Epithelial cell of proximal tubule (primary cell): ENCODE data around the gene TTLL13. TPM values are rescaled to one million over a fixed set of nuclear protein-coding genes. Genes with fewer than 3 reads are reported as not detected.
A peak's percentile ranks its signal among the peaks of the same experiment; 100 is the strongest.

ENCODE experiments used
- DNase-seq: peaks from one replicate; pipeline ENCODE4 v3.0.0-alpha.2; 2011; ENCODE audit warnings: low read depth
- H3K4me3 ChIP-seq: 2 replicates; pipeline ENCODE4 v1.5.1; 2011; ENCODE audit warnings: low read depth, mild to moderate bottlenecking, low read length
- CTCF ChIP-seq: conservative IDR thresholded peaks from 2 replicates; pipeline ENCODE4 v1.5.1; 2012; ENCODE audit warnings: low read depth, mild to moderate bottlenecking, low read length
- total RNA-seq: library from RNA; depleted of rRNA; stranded (reverse); fragments of >200 nt; gene quantifications from 2 replicates; pipeline ENCODE4 v1.2.3, GENCODE V29; 2015

TTLL13 gene
- total RNA-seq, 1 donor from 2014 or later = not detected

- TF ChIP-seq CTCF = no peak
- no peak overlapping the region for H3K4me3 ChIP-seq
- no peak for DNase-seq
These were observed 31.5 kb upstream of the TTLL13 start for GRCh38 chr15:90217671-90218394.

- TF ChIP-seq CTCF = peak; percentile 68
- DNase-seq = no peak
- no peak overlapping the region for H3K4me3 ChIP-seq
These were observed 29.8 kb upstream of the TTLL13 start for GRCh38 chr15:90219421-90220141.

DNA sequence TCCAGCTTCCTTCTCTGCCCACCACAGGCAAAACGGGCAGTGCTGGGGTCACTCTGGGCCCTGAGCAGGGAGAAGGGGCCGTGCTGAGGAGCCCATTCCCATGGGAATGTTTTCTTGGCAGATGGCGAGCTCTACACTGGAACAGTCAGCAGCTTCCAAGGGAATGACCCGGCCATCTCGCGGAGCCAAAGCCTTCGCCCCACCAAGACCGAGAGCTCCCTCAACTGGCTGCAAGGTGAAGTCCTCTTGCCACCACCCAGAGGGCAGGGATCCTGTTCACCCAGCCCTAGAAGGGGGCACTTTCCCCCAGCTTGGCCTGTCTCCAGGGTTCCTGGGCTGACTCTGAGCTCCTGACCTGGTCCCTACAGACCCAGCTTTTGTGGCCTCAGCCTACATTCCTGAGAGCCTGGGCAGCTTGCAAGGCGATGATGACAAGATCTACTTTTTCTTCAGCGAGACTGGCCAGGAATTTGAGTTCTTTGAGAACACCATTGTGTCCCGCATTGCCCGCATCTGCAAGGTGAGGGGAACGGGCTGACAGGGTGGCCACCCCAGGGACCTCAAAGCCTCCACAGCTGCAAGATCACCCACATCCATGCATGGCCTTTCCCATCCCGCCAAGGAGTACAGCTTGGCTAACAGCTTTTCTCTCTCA, 28.0 kb upstream of the TTLL13 start:
- no peak overlapping the region for H3K4me3 ChIP-seq
- no peak for DNase-seq
- peak; percentile 80 for TF ChIP-seq CTCF

DNA sequence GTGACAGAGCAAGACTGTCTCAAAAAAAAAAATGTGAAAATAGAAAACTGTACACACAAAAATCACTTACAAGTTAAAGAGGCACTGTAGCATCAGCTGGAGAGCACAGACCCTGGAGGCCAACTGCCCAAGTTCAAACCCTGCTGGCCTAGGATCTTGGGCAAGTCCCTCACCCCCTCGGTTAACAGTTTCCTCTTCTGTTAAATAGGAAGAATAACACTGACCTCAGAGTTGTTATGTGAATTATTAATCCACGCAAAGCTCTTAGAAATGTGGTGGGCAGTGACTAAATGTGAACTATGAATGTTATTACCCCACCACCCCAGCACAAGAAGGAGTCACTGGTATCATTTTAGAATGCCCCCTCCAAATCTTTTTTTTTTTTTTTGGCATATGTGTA, 26.8 kb upstream of the TTLL13 start:
- TF ChIP-seq CTCF = no peak
- no peak for DNase-seq
- H3K4me3 ChIP-seq = no peak overlapping the region

DNA sequence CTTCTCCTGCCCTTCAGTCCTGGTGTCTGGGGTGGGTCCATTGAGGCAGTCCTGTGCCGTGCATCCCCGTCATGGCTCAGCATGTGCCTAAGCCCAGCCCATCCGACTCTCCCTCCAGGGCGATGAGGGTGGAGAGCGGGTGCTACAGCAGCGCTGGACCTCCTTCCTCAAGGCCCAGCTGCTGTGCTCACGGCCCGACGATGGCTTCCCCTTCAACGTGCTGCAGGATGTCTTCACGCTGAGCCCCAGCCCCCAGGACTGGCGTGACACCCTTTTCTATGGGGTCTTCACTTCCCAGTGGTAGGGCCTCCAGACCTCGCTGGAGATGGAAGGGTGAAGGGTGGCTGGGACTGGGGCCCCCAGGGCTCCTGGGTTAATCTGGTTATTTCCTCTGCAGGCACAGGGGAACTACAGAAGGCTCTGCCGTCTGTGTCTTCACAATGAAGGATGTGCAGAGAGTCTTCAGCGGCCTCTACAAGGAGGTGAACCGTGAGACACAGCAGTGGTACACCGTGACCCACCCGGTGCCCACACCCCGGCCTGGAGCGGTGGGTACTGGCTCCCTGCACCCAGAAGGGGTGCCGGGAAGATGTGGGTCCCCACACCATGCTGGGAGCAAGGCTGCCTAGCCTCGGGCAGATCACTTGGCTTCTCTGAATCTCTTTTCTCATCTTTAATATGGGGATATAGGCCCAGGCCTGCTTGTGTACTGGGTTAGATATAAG, 25.8 kb upstream of the TTLL13 start:
- TF ChIP-seq CTCF = no peak
- no peak for DNase-seq
- H3K4me3 ChIP-seq = no peak overlapping the region

- H3K4me3 ChIP-seq = no peak overlapping the region
- TF ChIP-seq CTCF = no peak
- DNase-seq = no peak
These were observed 24.3 kb upstream of the TTLL13 start for GRCh38 chr15:90225047-90225446.
